GM12872 (cell line): Measurements from ENCODE around the gene RTBDN.
A peak's percentile ranks its signal among the peaks of the same experiment; 100 is the strongest.

Experiments used
- CTCF ChIP-seq: IDR thresholded peaks from 3 replicates; pipeline ENCODE4 v1.5.1; 2011; ENCODE audit warnings: low read depth, mild to moderate bottlenecking, low read length, moderate library complexity; ENCODE audit not compliant: insufficient read depth

Gene RTBDN

GRCh38 chr19:12801466-12802266 is 32.7 kb downstream of the RTBDN start, which contains the start of the genes PRDX2 and THSD8:
TSS of gene PRDX2 (minus strand) at chr19:12801800. CDS start at chr19:12801261, 539 bp downstream.
TSS of gene THSD8 (plus strand) at chr19:12802069. CDS start at chr19:12802072, 3 bp downstream.
- TF ChIP-seq CTCF, result no peak

- TF ChIP-seq CTCF, result no peak
Measured at GRCh38 chr19:12800923-12801465, 33.4 kb downstream of the RTBDN start.

- no peak for TF ChIP-seq CTCF
Measured at GRCh38 chr19:12800466-12800770, 34.0 kb downstream of the RTBDN start.

GRCh38 chr19:12799742-12800465 is 34.5 kb downstream of the RTBDN start:
- no peak for TF ChIP-seq CTCF

GRCh38 chr19:12797141-12797587 is 37.2 kb downstream of the RTBDN start:
- no peak for TF ChIP-seq CTCF

- TF ChIP-seq CTCF, result peak; percentile 97
Measured at GRCh38 chr19:12796146-12797071, 38.0 kb downstream of the RTBDN start.
